ENCODE data around the gene CRTAP. TPM values are rescaled to one million over a fixed set of nuclear protein-coding genes. Genes with fewer than 3 reads are reported as not detected.
"Not testable (repeated sequence)": the region's sequence is repeated elsewhere in the genome, so short reads cannot be mapped to it uniquely, and the experiment has no call there.

CRTAP gene
- total RNA-seq, 1 donor from 2014 or later = 91.7 TPM

- intact Hi-C loops (cut with DNase I) = no loop called here
- peak; percentile 85 for DNase-seq (ENCODE audit: low spot score)
Measured at GRCh38 chr3:33096093-33096868, 17.5 kb upstream of the CRTAP start.

GRCh38 chr3:33099109-33099645 lies 14.6 kb upstream of the CRTAP start:
- DNase-seq (ENCODE audit: low spot score) = no peak
- intact Hi-C loops (cut with DNase I) = no loop called here

GRCh38 chr3:33099701-33100100 lies 14.1 kb upstream of the CRTAP start:
- intact Hi-C loops (cut with DNase I) = no loop called here
- DNase-seq (ENCODE audit: low spot score) = no peak

- intact Hi-C loops (cut with DNase I) = no loop called here
- DNase-seq (ENCODE audit: low spot score) = no peak
Measured at GRCh38 chr3:33100229-33100628, 13.6 kb upstream of the CRTAP start.

GRCh38 chr3:33103034-33103433 lies 10.8 kb upstream of the CRTAP start:
- no peak for DNase-seq (ENCODE audit: low spot score)

GRCh38 chr3:33103480-33103879 lies 10.3 kb upstream of the CRTAP start:
- intact Hi-C loops (cut with DNase I) = no loop called here
- DNase-seq (ENCODE audit: low spot score) = no peak

More at GRCh38 chr3:33103034-33103433, 10.8 kb upstream of the CRTAP start:
- intact Hi-C loops (cut with DNase I) = no loop called here

GRCh38 chr3:33104803-33105202 lies 9.0 kb upstream of the CRTAP start:
- intact Hi-C loops (cut with DNase I) = no loop called here
- no peak for DNase-seq (ENCODE audit: low spot score)

- no peak for DNase-seq (ENCODE audit: low spot score)
- intact Hi-C loops (cut with DNase I) = no loop called here
Measured at GRCh38 chr3:33105341-33105948, 8.4 kb upstream of the CRTAP start.

GRCh38 chr3:33106854-33107253 lies 7.0 kb upstream of the CRTAP start:
- intact Hi-C loops (cut with DNase I); DNase-seq (ENCODE audit: low spot score): not testable (repeated sequence)

GRCh38 chr3:33111581-33111980 lies 2.2 kb upstream of the CRTAP start:
- intact Hi-C loops (cut with DNase I) = loop anchor here (10.0 kb wide), 1 partner anchor 683 kb away; the partner anchor contains the start of gene PDCD6IP
- no peak for DNase-seq (ENCODE audit: low spot score)

GRCh38 chr3:33114622-33115023 lies 809 bp downstream of the CRTAP start:
- intact Hi-C loops (cut with DNase I) = loop anchor here (1.0 to 10.0 kb wide), 3 partner anchors 17 to 680 kb away; partner anchors contain the start of genes GLB1, PDCD6IP, TMPPE and UBP1

GRCh38 chr3:33115024-33115768 lies 1.4 kb downstream of the CRTAP start:
- peak; percentile 89 for DNase-seq (ENCODE audit: low spot score)
- intact Hi-C loops (cut with DNase I) = loop anchor here (5.0 to 10.0 kb wide), 2 partner anchors 327 to 680 kb away; partner anchors contain the start of genes PDCD6IP and UBP1

More at GRCh38 chr3:33114622-33115023, 809 bp downstream of the CRTAP start:
- no peak for DNase-seq (ENCODE audit: low spot score)

- intact Hi-C loops (cut with DNase I) = loop anchor here (5.0 to 10.0 kb wide), 2 partner anchors 325 to 677 kb away; partner anchors contain the start of genes PDCD6IP and UBP1
- DNase-seq (ENCODE audit: low spot score) = no peak
Measured at GRCh38 chr3:33117461-33117860, 3.6 kb downstream of the CRTAP start.

- intact Hi-C loops (cut with DNase I) = loop anchor here (5.0 to 10.0 kb wide), 2 partner anchors 322 to 675 kb away; partner anchors contain the start of genes PDCD6IP and UBP1
- no peak for DNase-seq (ENCODE audit: low spot score)
Measured at GRCh38 chr3:33119891-33120290, 6.1 kb downstream of the CRTAP start.

GRCh38 chr3:33122991-33123390 lies 9.2 kb downstream of the CRTAP start:
- DNase-seq (ENCODE audit: low spot score) = no peak
- intact Hi-C loops (cut with DNase I) = no loop called here

GRCh38 chr3:33124638-33125037 lies 10.8 kb downstream of the CRTAP start:
- DNase-seq (ENCODE audit: low spot score) = no peak
- intact Hi-C loops (cut with DNase I) = no loop called here

GRCh38 chr3:33125840-33126239 lies 12.0 kb downstream of the CRTAP start:
- intact Hi-C loops (cut with DNase I) = no loop called here
- no peak for DNase-seq (ENCODE audit: low spot score)

GRCh38 chr3:33128706-33129105 lies 14.9 kb downstream of the CRTAP start:
- DNase-seq (ENCODE audit: low spot score) = no peak
- intact Hi-C loops (cut with DNase I) = no loop called here

GRCh38 chr3:33130144-33130543 lies 16.3 kb downstream of the CRTAP start:
- intact Hi-C loops (cut with DNase I) = no loop called here
- no peak for DNase-seq (ENCODE audit: low spot score)

Data from cardiac septum (tissue), 1 donor.